K562 (cell line): ENCODE results near the gene PCDHA11.

ENCODE experiments used
- EHMT2 ChIP-seq: fragments of 450-650 bp; IDR thresholded peaks from 2 replicates; pipeline ENCODE4 v1.6.1; 2018; ENCODE audit warnings: antibody characterized with exemption
- SRF ChIP-seq, 2 experiments: fragments of 250-450, 450-650 bp in 1 of 2; sonication (Bioruptor Pico) in 1 of 2; sonication (generic) in 1 of 2; formaldehyde crosslinking; IDR thresholded peaks; 2 replicates each; pipeline versions ENCODE4 v1.5.0 to v1.5.1; 2020 to 2022; ENCODE audit warnings: mild to moderate bottlenecking in 1 of 2, missing genetic modification reagents in 1 of 2
- ZNF780A ChIP-seq: fragments of 250-450 bp; sonication (Bioruptor Pico); IDR thresholded peaks from 2 replicates; pipeline ENCODE4 v1.5.0; 2021; ENCODE audit warnings: mild to moderate bottlenecking

DNA sequence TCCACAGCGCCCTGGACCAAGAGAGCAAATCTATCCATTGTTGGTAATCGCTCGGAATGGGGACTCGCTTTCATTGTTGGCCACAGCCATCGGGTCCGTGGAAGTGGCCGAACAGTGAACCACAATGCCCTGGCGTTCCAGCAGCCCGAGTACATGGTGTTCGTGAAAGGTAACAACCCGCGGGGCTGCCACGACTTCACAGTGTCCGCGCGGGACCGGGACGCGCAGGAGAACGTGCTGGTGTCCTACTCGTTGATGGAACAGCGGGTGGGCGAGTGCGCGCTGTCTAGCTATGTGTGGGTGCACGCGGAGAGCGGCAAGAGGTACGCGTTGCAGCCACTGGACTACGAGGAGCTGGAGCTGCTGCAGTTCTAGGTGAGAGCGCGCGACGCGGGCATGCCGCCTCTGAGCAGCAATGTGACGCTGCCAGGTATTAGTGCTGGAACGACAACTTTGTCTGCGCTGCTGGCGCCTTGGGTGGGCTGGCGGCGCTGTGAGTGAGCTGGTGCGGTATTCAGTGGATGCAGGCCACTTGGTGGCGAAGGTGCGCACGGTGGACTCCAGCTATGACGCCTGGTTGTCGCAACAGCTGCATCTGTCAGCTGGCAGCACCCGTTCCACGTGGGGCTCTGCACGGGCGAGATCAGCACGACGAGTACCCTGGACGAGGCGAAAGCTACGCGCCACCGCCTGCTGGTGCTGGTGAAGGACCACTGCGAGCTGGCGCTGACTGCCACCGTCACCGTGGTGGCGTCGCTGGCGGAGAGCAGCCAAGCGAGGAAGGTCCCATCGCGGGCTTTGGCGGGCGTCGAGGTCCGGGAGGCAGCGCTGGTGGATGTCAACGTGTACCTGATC is 6.1 kb upstream of the PCDHA11 start:
- TF ChIP-seq SRF (CRISPR knock-in tag; IDR thresholded peaks at IDR 0.05) (no peak), ZNF780A (CRISPR knock-in tag) (no peak), EHMT2 (no peak)
